Measurements from ENCODE around the gene ZNF362.

GRCh38 chr1:33266766-33267165 is 10.5 kb downstream of the ZNF362 start:
- TF ChIP-seq CTCF (IDR thresholded peaks at IDR 0.05), result no peak
- no peak for TF ChIP-seq POLR2AphosphoS5 (IDR thresholded peaks at IDR 0.05)
